ENCODE data around the gene COL7A1.

DNA sequence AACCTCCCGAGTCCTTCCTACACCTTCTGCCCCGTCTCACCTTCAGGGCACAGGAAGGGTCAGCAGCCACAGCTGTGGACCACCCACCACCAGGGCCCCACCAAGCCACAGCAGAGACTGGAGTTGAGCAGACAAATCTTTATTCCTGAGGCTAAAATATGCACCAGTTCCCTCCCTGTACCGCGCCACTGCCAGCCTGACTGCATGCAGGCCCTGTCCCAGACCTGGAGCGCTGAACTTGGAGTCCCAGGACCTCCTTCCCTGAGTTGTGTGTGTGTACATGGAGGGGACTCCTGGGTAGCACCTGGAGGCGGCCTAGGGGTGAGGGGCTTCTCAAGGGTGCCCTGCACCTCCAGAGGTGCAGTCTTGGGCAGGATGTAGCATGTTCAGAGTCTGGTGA, 30.5 kb upstream of the COL7A1 start:
- TF ChIP-seq EZH2 (IDR thresholded peaks at IDR 0.05) = no peak
- no peak for TF ChIP-seq POLR2AphosphoS5 (IDR thresholded peaks at IDR 0.05; ENCODE audit: borderline replicate concordance, low read depth, low read length)
- TF ChIP-seq FOXP2 (optimal IDR thresholded peaks at IDR 0.05; ENCODE audit: control extremely low read depth, extremely low read length, insufficient read depth) = no peak

All from SK-N-MC (cell line).